Mesothelial cell of epicardium (in vitro differentiated cells): ENCODE measurements around the gene CRNKL1. TPM values are rescaled to one million over a fixed set of nuclear protein-coding genes. Genes with fewer than 3 reads are reported as not detected.
"Not testable (repeated sequence)": the region's sequence is repeated elsewhere in the genome, so short reads cannot be mapped to it uniquely, and the experiment has no call there.

Experiments
- DNase-seq, 2 experiments: peaks; one replicate each; pipeline ENCODE4 v3.0.0; 2021; ENCODE audit warnings: low spot score in 2 of 2; ENCODE audit not compliant: unreplicated experiment in 2 of 2
- H3K27ac Mint-ChIP-seq: 2 replicates; pipeline ENCODE4 v1.8.0; 2021; ENCODE audit warnings: mixed read lengths
- H3K27me3 Mint-ChIP-seq: 2 replicates; pipeline ENCODE4 v1.8.0; 2021; ENCODE audit warnings: low read depth, mixed read lengths
- H3K36me3 Mint-ChIP-seq: 2 replicates; pipeline ENCODE4 v1.8.0; 2021; ENCODE audit warnings: mixed read lengths
- H3K4me1 Mint-ChIP-seq: 2 replicates; pipeline ENCODE4 v1.8.0; 2021; ENCODE audit warnings: mixed read lengths
- H3K4me3 Mint-ChIP-seq: 2 replicates; pipeline ENCODE4 v1.8.0; 2021; ENCODE audit warnings: mild to moderate bottlenecking, moderate library complexity, mixed read lengths
- H3K9me3 Mint-ChIP-seq: 2 replicates; pipeline ENCODE4 v1.8.0; 2021; ENCODE audit warnings: mixed read lengths
- CTCF ChIP-seq: fragments of 200-600 bp; sonication (generic); IDR thresholded peaks from one replicate; pipeline ENCODE4 v1.5.0; 2021; ENCODE audit warnings: antibody characterized with exemption; ENCODE audit not compliant: unreplicated experiment
- total RNA-seq: library from RNA; stranded (reverse); gene quantifications from 3 replicates; pipeline ENCODE4 v1.2.1, GENCODE V29; 2021

Gene CRNKL1
- total RNA-seq, 1 donor from 2014 or later = 26.5 TPM

DNA sequence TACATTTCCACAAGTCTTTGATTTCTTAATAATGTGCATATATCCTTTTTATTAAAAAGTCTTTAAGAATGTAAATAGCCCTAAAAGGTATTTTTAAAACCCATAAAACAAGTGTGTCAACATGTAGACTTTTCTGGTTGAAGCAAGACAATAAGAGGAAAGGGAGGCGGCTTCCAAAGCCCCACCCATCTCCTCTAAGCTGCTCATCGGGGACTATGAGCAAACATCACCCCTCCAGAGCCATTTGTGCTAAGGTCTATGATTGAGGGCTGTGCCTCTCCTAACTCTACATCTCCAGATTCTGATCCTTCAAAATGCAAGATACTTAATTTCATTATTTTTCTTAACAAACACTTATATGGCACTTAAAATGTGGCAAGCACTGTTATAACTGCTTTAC lies 37.6 kb downstream of the CRNKL1 start:
- Mint-ChIP-seq H3K36me3 (no peaks in the 10 kb centered on the region), H3K27ac (no peak overlapping the region), H3K9me3 (no peaks in the 10 kb centered on the region), H3K27me3 (no peaks in the 10 kb centered on the region), H3K4me1 (peaks cover 35% of the 10 kb centered on the region), H3K4me3 (no peak overlapping the region)
- no peak for TF ChIP-seq CTCF
- no peak for DNase-seq

DNA sequence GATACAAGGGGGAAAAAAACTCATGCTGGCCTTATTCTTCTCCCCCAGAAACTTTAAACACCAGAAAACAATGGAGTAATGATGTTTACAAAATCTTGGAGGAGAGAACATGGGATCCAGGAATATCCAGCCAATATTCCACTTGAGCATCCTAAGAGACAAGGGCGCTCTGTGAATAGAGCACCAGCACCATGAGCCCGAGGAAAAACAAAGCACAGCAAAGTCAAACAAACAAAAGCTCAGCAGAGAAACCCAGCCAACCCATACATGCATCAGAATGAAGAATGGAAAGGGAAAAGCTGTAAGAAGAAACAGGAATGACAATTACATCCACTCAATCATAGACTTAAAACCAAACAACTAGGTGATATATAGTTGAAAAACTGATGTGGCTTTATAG lies 39.7 kb downstream of the CRNKL1 start:
- DNase-seq = no peak
- H3K27me3 Mint-ChIP-seq = no peaks in the 10 kb centered on the region
- no peak overlapping the region for H3K4me3 Mint-ChIP-seq
- no peak for TF ChIP-seq CTCF
- H3K4me1 Mint-ChIP-seq = peaks cover 21% of the 10 kb centered on the region
- H3K36me3 Mint-ChIP-seq = no peaks in the 10 kb centered on the region
- H3K9me3 Mint-ChIP-seq = no peaks in the 10 kb centered on the region
- no peak overlapping the region for H3K27ac Mint-ChIP-seq

- Mint-ChIP-seq H3K9me3 (no peaks in the 10 kb centered on the region), H3K27ac (peak overlapping the region; percentile 79), H3K36me3 (no peaks in the 10 kb centered on the region), H3K4me1 (peaks cover 16% of the 10 kb centered on the region), H3K4me3 (no peak overlapping the region), H3K27me3 (no peaks in the 10 kb centered on the region)
- DNase-seq = no peak
- TF ChIP-seq CTCF = no peak
Measured at GRCh38 chr20:20010639-20011500, 41.4 kb downstream of the CRNKL1 start.

DNA sequence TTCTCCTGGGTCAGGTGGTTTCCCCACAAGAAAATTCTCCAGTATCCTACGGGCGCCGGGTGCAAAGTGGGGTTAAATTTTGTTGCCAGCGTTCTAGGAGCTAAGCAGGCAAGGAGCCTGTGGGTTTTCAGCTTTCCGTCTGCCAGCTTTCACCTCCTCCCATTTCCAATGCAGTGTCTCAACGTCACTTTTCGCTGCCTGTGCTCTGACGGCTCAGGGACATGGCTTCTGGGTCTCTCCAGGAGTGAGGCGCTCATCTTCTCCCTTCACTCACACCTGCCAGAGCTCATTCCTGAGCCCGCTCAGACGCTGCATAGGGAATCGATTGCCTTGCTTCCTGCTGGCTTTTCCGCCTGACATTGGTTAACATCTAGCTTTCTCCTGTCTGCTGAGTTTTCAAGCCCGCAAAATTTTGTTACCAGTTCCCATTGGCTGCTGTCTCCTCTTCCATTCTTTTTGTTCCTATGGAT lies 42.4 kb downstream of the CRNKL1 start:
- no peaks in the 10 kb centered on the region for H3K36me3 Mint-ChIP-seq
- peak overlapping the region; percentile 7 for H3K4me3 Mint-ChIP-seq
- H3K27ac Mint-ChIP-seq = peak overlapping the region; percentile 10
- H3K27me3 Mint-ChIP-seq = no peaks in the 10 kb centered on the region
- H3K4me1 Mint-ChIP-seq = peaks cover 16% of the 10 kb centered on the region
- no peak for DNase-seq
- no peaks in the 10 kb centered on the region for H3K9me3 Mint-ChIP-seq
- no peak for TF ChIP-seq CTCF

GRCh38 chr20:20005342-20005741 lies 46.9 kb downstream of the CRNKL1 start:
- TF ChIP-seq CTCF = no peak
- Mint-ChIP-seq H3K9me3 (no peaks in the 10 kb centered on the region), H3K4me1 (peaks cover 30% of the 10 kb centered on the region), H3K4me3 (no peak overlapping the region), H3K27ac (no peak overlapping the region), H3K27me3 (no peaks in the 10 kb centered on the region), H3K36me3 (peaks cover 5% of the 10 kb centered on the region)
- DNase-seq = no peak

GRCh38 chr20:20003955-20004322 lies 48.3 kb downstream of the CRNKL1 start:
- not testable (repeated sequence) for H3K9me3 Mint-ChIP-seq, H3K27me3 Mint-ChIP-seq, H3K4me3 Mint-ChIP-seq, DNase-seq
- Mint-ChIP-seq H3K4me1 (peaks cover 29% of the 10 kb centered on the region), H3K27ac (peak overlapping the region; percentile 70), H3K36me3 (peaks cover 17% of the 10 kb centered on the region)
